ENCODE measurements around the gene CLEC4C. TPM values are rescaled to one million over a fixed set of nuclear protein-coding genes. Genes with fewer than 3 reads are reported as not detected.
"Not testable (repeated sequence)": the region's sequence is repeated elsewhere in the genome, so short reads cannot be mapped to it uniquely, and the experiment has no call there.

The CLEC4C gene
- total and polyA plus RNA-seq, 10 donors = 0.26 to 4.3 (median 1.3) TPM; not detected in 4

- Histone ChIP-seq H3K9me3 (no peaks in the 10 kb centered on the region), H3K36me3 (no peaks in the 10 kb centered on the region), H3K4me1 (no peaks in the 10 kb centered on the region), H3K27ac (no peak overlapping the region), H3K4me3 (no peak overlapping the region), H3K27me3 (replicated peaks in 1 of 7) (peaks cover 0 to 7% (median 0%) of the 10 kb centered on the region in 7 donors)
- TF ChIP-seq POLR2AphosphoS5 (IDR thresholded peaks at IDR 0.05) = no peak
- TF ChIP-seq CTCF (IDR thresholded peaks at IDR 0.05 in 8 of 11, conservative IDR thresholded peaks at IDR 0.05 in 3 of 11) = no peak
- no peak for TF ChIP-seq POLR2A (IDR thresholded peaks at IDR 0.05)
- WGBS, 5 donors = 67 to 83% (median 78%) methylated on average over 3 of the region's 3 CpGs
- intact Hi-C loops (cut with DNase I; ENCODE audit: low total_unique reads) = no loop called here
- no peak for DNase-seq
Measured at GRCh38 chr12:7781274-7781673, 34.1 kb upstream of the CLEC4C start.

GRCh38 chr12:7769999-7770398 is 22.8 kb upstream of the CLEC4C start:
- intact Hi-C loops (cut with DNase I; ENCODE audit: low total_unique reads) = no loop called here
- no peaks in the 10 kb centered on the region for H3K9me3 ChIP-seq
- no peak overlapping the region for H3K27ac ChIP-seq
- no peaks in the 10 kb centered on the region for H3K4me1 ChIP-seq
- no peak for TF ChIP-seq CTCF (IDR thresholded peaks at IDR 0.05 in 8 of 11, conservative IDR thresholded peaks at IDR 0.05 in 3 of 11)
- no peak for TF ChIP-seq POLR2AphosphoS5 (IDR thresholded peaks at IDR 0.05)
- TF ChIP-seq POLR2A (IDR thresholded peaks at IDR 0.05) = no peak
- no peaks in the 10 kb centered on the region for H3K27me3 ChIP-seq (replicated peaks in 1 of 7)
- no peak for DNase-seq
- WGBS, 5 donors = 52 to 80% (median 64%) methylated on average over 3 of the region's 3 CpGs
- H3K36me3 ChIP-seq = no peaks in the 10 kb centered on the region
- no peak overlapping the region for H3K4me3 ChIP-seq

GRCh38 chr12:7758766-7759140 is 11.6 kb upstream of the CLEC4C start:
- TF ChIP-seq POLR2A (IDR thresholded peaks at IDR 0.05) (no peak), POLR2AphosphoS5 (IDR thresholded peaks at IDR 0.05) (no peak), CTCF (IDR thresholded peaks at IDR 0.05 in 8 of 11, conservative IDR thresholded peaks at IDR 0.05 in 3 of 11) (no peak)
- Histone ChIP-seq H3K4me3 (no peak overlapping the region), H3K27ac (no peak overlapping the region), H3K4me1 (peaks cover 0 to 25% (median 2%) of the 10 kb centered on the region in 6 donors), H3K9me3 (no peaks in the 10 kb centered on the region), H3K36me3 (no peaks in the 10 kb centered on the region), H3K27me3 (replicated peaks in 1 of 7) (peaks cover 0 to 24% (median 0%) of the 10 kb centered on the region in 7 donors)
- WGBS, 5 donors = 46 to 74% (median 55%) methylated on average over 9 of the region's 9 CpGs
- intact Hi-C loops (cut with DNase I; ENCODE audit: low total_unique reads) = no loop called here
- DNase-seq = no peak

- H3K27ac ChIP-seq = no peak overlapping the region
- no peaks in the 10 kb centered on the region for H3K9me3 ChIP-seq
- intact Hi-C loops (cut with DNase I; ENCODE audit: low total_unique reads) = no loop called here
- no peak for TF ChIP-seq POLR2AphosphoS5 (IDR thresholded peaks at IDR 0.05)
- TF ChIP-seq POLR2A (IDR thresholded peaks at IDR 0.05) = no peak
- no peak for TF ChIP-seq CTCF (IDR thresholded peaks at IDR 0.05 in 8 of 11, conservative IDR thresholded peaks at IDR 0.05 in 3 of 11)
- peaks cover 0 to 16% (median 0%) of the 10 kb centered on the region in 7 donors for H3K27me3 ChIP-seq (replicated peaks in 1 of 7)
- no peak overlapping the region for H3K4me3 ChIP-seq
- WGBS, 5 donors = 56 to 86% (median 63%) methylated on average over 2 of the region's 2 CpGs
- no peak for DNase-seq
- no peaks in the 10 kb centered on the region for H3K36me3 ChIP-seq
- H3K4me1 ChIP-seq = peaks cover 0 to 40% (median 2%) of the 10 kb centered on the region in 6 donors
Measured at GRCh38 chr12:7756993-7757392, 9.8 kb upstream of the CLEC4C start.

GRCh38 chr12:7755668-7756067 is 8.5 kb upstream of the CLEC4C start:
- intact Hi-C loops (cut with DNase I; ENCODE audit: low total_unique reads); H3K36me3 ChIP-seq; H3K9me3 ChIP-seq; DNase-seq: not testable (repeated sequence)
- H3K27ac ChIP-seq = peak overlapping the region in 3 of 8 donors; percentile 28 to 55 (median 34)
- H3K4me1 ChIP-seq = peaks cover 0 to 40% (median 2%) of the 10 kb centered on the region in 6 donors
- peaks cover 0 to 15% (median 0%) of the 10 kb centered on the region in 7 donors for H3K27me3 ChIP-seq (replicated peaks in 1 of 7)
- peak overlapping the region in 2 of 8 donors; percentile 13 to 44 for H3K4me3 ChIP-seq
- WGBS, 5 donors = 64 to 76% (median 69%) methylated on average over 9 of the region's 9 CpGs

- peaks cover 0 to 32% (median 2%) of the 10 kb centered on the region in 6 donors for H3K4me1 ChIP-seq
Measured at GRCh38 chr12:7751941-7752922, 5.1 kb upstream of the CLEC4C start.

More at GRCh38 chr12:7751941-7752922, 5.1 kb upstream of the CLEC4C start:
- H3K27me3 ChIP-seq (replicated peaks in 1 of 7); H3K36me3 ChIP-seq; intact Hi-C loops (cut with DNase I; ENCODE audit: low total_unique reads); H3K9me3 ChIP-seq; H3K4me3 ChIP-seq: not testable (repeated sequence)
- H3K27ac ChIP-seq = peak overlapping the region in 1 of 8 donors; percentile 21
- DNase-seq = peak; percentile 69
- WGBS, 5 donors = 80 to 86% (median 83%) methylated on average over 23 to 39 of the region's 48 CpGs
